SK-N-SH treated with all-trans-retinoic acid at 6 μM for 48 hours (cell line): Measurements from ENCODE around the gene MYB.

Source experiments
- ATAC-seq: fragments of 200-7000 bp; cut with Tn5 transposase; 3 replicates; pipeline ENCODE4 v1.9.1; 2020; ENCODE audit warnings: mild to moderate bottlenecking, moderate library complexity
- ARNTL ChIP-seq: fragments of 450-650 bp; formaldehyde crosslinking; IDR thresholded peaks from 2 replicates; pipeline ENCODE4 v1.5.0; 2020; ENCODE audit warnings: low read depth, mild to moderate bottlenecking, moderate library complexity, borderline replicate concordance
- BACH2 ChIP-seq: fragments of 250-450 bp; sonication (Bioruptor Pico); IDR thresholded peaks from 2 replicates; pipeline ENCODE4 v1.9.0; 2021; ENCODE audit warnings: mild to moderate bottlenecking, borderline replicate concordance
- CREB5 ChIP-seq: fragments of 250-450 bp; sonication (Bioruptor Pico); IDR thresholded peaks from 2 replicates; pipeline ENCODE4 v1.5.1; 2020; ENCODE audit warnings: low read depth, mild to moderate bottlenecking, moderate library complexity
- CSDC2 ChIP-seq: fragments of 250-450 bp; sonication (Bioruptor Pico); IDR thresholded peaks from 2 replicates; pipeline ENCODE4 v1.5.0; 2020; ENCODE audit warnings: mild to moderate bottlenecking, moderate library complexity
- CSRNP3 ChIP-seq: fragments of 250-450 bp; sonication (Bioruptor Pico); IDR thresholded peaks from 2 replicates; pipeline ENCODE4 v1.5.1; 2021; ENCODE audit warnings: mild to moderate bottlenecking, moderate library complexity
- GLIS3 ChIP-seq: fragments of 250-450 bp; sonication (Bioruptor Pico); IDR thresholded peaks from 2 replicates; pipeline ENCODE4 v1.5.0; 2020; ENCODE audit warnings: mild to moderate bottlenecking, moderate library complexity
- ISL1 ChIP-seq: fragments of 250-450 bp; sonication (Bioruptor Pico); IDR thresholded peaks from 2 replicates; pipeline ENCODE4 v2.1.2; 2022; ENCODE audit warnings: mild to moderate bottlenecking, moderate library complexity
- OSR1 ChIP-seq: fragments of 250-450 bp; sonication (Bioruptor Pico); IDR thresholded peaks from 2 replicates; pipeline ENCODE4 v1.8.0; 2022; ENCODE audit warnings: moderate library complexity, mild to moderate bottlenecking, inconsistent platforms
- PATZ1 ChIP-seq: fragments of 250-450 bp; sonication (Bioruptor Pico); IDR thresholded peaks from 2 replicates; pipeline ENCODE4 v1.8.0; 2020; ENCODE audit warnings: mild to moderate bottlenecking, moderate library complexity, borderline replicate concordance
- PPARA ChIP-seq: fragments of 250-450 bp; sonication (Bioruptor Pico); IDR thresholded peaks from 2 replicates; pipeline ENCODE4 v1.5.0; 2020; ENCODE audit warnings: mild to moderate bottlenecking, borderline replicate concordance
- RARB ChIP-seq: fragments of 250-450 bp; sonication (Bioruptor Pico); IDR thresholded peaks from 2 replicates; pipeline ENCODE4 v1.8.0; 2021; ENCODE audit warnings: mild to moderate bottlenecking, moderate library complexity
- SNAI2 ChIP-seq: fragments of 250-450 bp; sonication (Bioruptor Pico); IDR thresholded peaks from 2 replicates; pipeline ENCODE4 v1.5.0; 2020; ENCODE audit warnings: mild to moderate bottlenecking, moderate library complexity
- TCF4 ChIP-seq: fragments of 250-450 bp; sonication (Bioruptor Pico); IDR thresholded peaks from 2 replicates; pipeline ENCODE4 v1.8.0; 2021; ENCODE audit warnings: mild to moderate bottlenecking, moderate library complexity, borderline replicate concordance
- TOX ChIP-seq: fragments of 250-450 bp; sonication (Bioruptor Pico); IDR thresholded peaks from 2 replicates; pipeline ENCODE4 v1.8.0; 2021; ENCODE audit warnings: mild to moderate bottlenecking, moderate library complexity, borderline replicate concordance
- TSHZ2 ChIP-seq: fragments of 250-450 bp; sonication (Bioruptor Pico); IDR thresholded peaks from 2 replicates; pipeline ENCODE4 v1.5.0; 2020; ENCODE audit warnings: mild to moderate bottlenecking, moderate library complexity
- ZC3H10 ChIP-seq: fragments of 250-450 bp; sonication (Bioruptor Pico); IDR thresholded peaks from 2 replicates; pipeline ENCODE4 v1.5.1; 2021; ENCODE audit warnings: mild to moderate bottlenecking, moderate library complexity
- ZFP3 ChIP-seq: fragments of 250-450 bp; sonication (Bioruptor Pico); IDR thresholded peaks from 2 replicates; pipeline ENCODE4 v1.5.0; 2020; ENCODE audit warnings: mild to moderate bottlenecking, moderate library complexity
- ZFP30 ChIP-seq: fragments of 450-650 bp; formaldehyde crosslinking; IDR thresholded peaks from 2 replicates; pipeline ENCODE4 v1.5.0; 2022; ENCODE audit warnings: mild to moderate bottlenecking, moderate library complexity
- ZNF70 ChIP-seq: fragments of 450-650 bp; formaldehyde crosslinking; IDR thresholded peaks from 2 replicates; pipeline ENCODE4 v1.5.0; 2020; ENCODE audit warnings: mild to moderate bottlenecking, moderate library complexity
- ZNF8 ChIP-seq: fragments of 450-650 bp; formaldehyde crosslinking; IDR thresholded peaks from 2 replicates; pipeline ENCODE4 v1.5.0; 2020; ENCODE audit warnings: mild to moderate bottlenecking, moderate library complexity

The MYB gene

GRCh38 chr6:135145063-135145800, 35.9 kb upstream of the MYB start:
- ATAC-seq: peak; percentile 87
- TF ChIP-seq GLIS3 (CRISPR knock-in tag) (no peak), ZNF8 (no peak)

GRCh38 chr6:135146162-135146934, 34.8 kb upstream of the MYB start:
- peak; percentile 22; the same call in 1 of the 3 replicates for ATAC-seq
- TF ChIP-seq BACH2 (CRISPR knock-in tag) (no peak), ARNTL (CRISPR knock-in tag) (no peak), ZNF70 (no peak), CSDC2 (CRISPR knock-in tag) (no peak), ZFP30 (CRISPR knock-in tag) (no peak), CREB5 (CRISPR knock-in tag) (no peak), PPARA (CRISPR knock-in tag) (no peak), GLIS3 (CRISPR knock-in tag) (no peak), ZNF8 (no peak), SNAI2 (CRISPR knock-in tag) (no peak), RARB (CRISPR knock-in tag) (no peak), OSR1 (CRISPR knock-in tag) (no peak), ZFP3 (CRISPR knock-in tag) (no peak)

- TF ChIP-seq ZNF8: no peak
- TF ChIP-seq GLIS3 (CRISPR knock-in tag): no peak
- no peak for TF ChIP-seq PATZ1 (CRISPR knock-in tag)
- TF ChIP-seq RARB (CRISPR knock-in tag): no peak
- TF ChIP-seq ZFP3 (CRISPR knock-in tag): no peak
- no peak for ATAC-seq
Observed at GRCh38 chr6:135147637-135148592, 33.2 kb upstream of the MYB start.

GRCh38 chr6:135148889-135149288, 32.2 kb upstream of the MYB start:
- no peak for ATAC-seq
- TF ChIP-seq ZC3H10 (CRISPR knock-in tag) (no peak), PPARA (CRISPR knock-in tag) (no peak), OSR1 (CRISPR knock-in tag) (no peak), TCF4 (no peak), ISL1 (CRISPR knock-in tag) (no peak), CSRNP3 (CRISPR knock-in tag) (no peak), GLIS3 (CRISPR knock-in tag) (no peak), ZNF8 (no peak), SNAI2 (CRISPR knock-in tag) (no peak), ARNTL (CRISPR knock-in tag) (no peak), RARB (CRISPR knock-in tag) (no peak), TOX (no peak), ZNF70 (no peak), ZFP30 (CRISPR knock-in tag) (no peak)

GRCh38 chr6:135149376-135149775, 31.7 kb upstream of the MYB start:
- no peak for ATAC-seq
- TF ChIP-seq ZNF8 (no peak), ZC3H10 (CRISPR knock-in tag) (no peak), GLIS3 (CRISPR knock-in tag) (no peak), ZFP30 (CRISPR knock-in tag) (no peak), ZFP3 (CRISPR knock-in tag) (no peak), PPARA (CRISPR knock-in tag) (no peak), PATZ1 (CRISPR knock-in tag) (no peak), SNAI2 (CRISPR knock-in tag) (no peak), RARB (CRISPR knock-in tag) (no peak), TSHZ2 (CRISPR knock-in tag) (no peak), BACH2 (CRISPR knock-in tag) (no peak), ARNTL (CRISPR knock-in tag) (no peak), ISL1 (CRISPR knock-in tag) (no peak), CSDC2 (CRISPR knock-in tag) (no peak)
